HG02798 (cell line): ENCODE data around the gene HSPB6.

Source experiments
- ATAC-seq: cut with Tn5 transposase; IDR thresholded peaks from one replicate; pipeline ENCODE4 v1.9.1; 2021; ENCODE audit warnings: mild to moderate bottlenecking; ENCODE audit not compliant: unreplicated experiment, poor library complexity

Gene HSPB6

DNA sequence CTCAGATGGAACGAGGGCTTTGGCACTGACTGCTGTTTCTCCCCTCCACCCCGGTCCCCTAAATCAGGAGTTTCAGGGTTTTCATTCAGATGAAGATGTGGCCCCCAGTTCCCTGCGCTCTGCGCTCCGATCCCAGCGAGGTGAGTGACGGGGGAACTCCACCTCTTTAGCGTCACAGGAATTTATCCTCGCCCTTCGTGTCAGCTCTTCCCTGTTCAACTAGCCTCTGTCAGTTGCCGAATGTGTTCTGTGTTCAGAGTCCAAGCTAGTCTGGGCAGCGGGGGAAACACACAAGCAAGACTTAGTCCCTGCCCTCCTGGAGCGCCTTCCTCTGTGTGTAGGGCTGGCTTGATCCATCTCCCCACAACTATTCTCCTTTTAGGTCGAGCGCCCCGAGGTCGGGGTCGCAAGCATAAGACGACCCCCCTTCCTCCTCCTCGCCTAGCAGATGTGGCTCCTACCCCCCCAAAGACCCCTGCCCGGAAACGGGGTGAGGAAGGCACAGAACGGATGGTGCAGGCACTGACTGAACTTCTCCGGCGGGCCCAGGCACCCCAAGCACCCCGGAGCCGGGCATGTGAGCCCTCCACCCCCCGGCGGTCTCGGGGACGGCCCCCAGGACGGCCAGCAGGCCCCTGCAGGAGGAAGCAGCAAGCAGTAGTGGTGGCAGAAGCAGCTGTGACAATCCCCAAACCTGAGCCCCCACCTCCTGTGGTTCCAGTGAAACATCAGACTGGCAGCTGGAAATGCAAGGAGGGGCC, 37.2 kb downstream of the HSPB6 start:
- no peak for ATAC-seq

GRCh38 chr19:35718345-35719041, 38.3 kb downstream of the HSPB6 start:
- ATAC-seq = peak; percentile 2

DNA sequence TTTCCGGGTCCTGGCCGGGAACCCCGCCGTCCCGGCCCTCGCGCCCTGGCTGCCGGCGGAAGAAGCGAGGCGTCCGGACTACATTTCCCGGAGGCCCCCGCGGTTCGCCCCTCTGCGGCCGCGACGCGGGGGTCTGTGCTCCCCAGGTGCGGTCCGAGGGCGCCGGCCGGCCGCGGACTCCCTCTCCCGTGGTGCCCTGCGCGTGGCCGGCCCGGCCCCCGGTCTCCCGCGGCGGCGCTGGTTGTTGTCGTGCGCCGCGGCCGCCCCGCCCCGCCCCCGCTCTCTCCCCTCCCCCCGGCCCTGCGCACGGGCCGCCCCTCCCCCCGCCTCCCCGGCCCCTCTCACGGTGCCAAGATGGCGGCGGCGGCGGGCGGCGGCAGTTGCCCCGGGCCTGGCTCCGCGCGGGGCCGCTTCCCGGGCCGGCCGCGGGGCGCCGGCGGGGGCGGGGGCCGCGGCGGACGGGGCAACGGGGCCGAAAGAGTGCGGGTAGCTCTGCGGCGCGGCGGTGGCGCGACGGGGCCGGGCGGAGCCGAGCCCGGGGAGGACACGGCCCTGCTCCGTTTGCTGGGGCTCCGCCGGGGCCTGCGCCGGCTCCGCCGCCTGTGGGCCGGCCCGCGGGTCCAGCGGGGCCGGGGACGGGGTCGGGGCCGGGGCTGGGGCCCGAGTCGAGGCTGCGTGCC, 39.0 kb downstream of the HSPB6 start, which contains the start of gene KMT2B:
Gene KMT2B, plus strand, starts transcription at position 339 of the 680 bp plus-strand sequence. Its CDS starts 16 bp downstream, at position 355.
- peak; percentile 1 for ATAC-seq

- peak; percentile 74 for ATAC-seq
Measured at GRCh38 chr19:35716801-35717664, 39.8 kb downstream of the HSPB6 start.

DNA sequence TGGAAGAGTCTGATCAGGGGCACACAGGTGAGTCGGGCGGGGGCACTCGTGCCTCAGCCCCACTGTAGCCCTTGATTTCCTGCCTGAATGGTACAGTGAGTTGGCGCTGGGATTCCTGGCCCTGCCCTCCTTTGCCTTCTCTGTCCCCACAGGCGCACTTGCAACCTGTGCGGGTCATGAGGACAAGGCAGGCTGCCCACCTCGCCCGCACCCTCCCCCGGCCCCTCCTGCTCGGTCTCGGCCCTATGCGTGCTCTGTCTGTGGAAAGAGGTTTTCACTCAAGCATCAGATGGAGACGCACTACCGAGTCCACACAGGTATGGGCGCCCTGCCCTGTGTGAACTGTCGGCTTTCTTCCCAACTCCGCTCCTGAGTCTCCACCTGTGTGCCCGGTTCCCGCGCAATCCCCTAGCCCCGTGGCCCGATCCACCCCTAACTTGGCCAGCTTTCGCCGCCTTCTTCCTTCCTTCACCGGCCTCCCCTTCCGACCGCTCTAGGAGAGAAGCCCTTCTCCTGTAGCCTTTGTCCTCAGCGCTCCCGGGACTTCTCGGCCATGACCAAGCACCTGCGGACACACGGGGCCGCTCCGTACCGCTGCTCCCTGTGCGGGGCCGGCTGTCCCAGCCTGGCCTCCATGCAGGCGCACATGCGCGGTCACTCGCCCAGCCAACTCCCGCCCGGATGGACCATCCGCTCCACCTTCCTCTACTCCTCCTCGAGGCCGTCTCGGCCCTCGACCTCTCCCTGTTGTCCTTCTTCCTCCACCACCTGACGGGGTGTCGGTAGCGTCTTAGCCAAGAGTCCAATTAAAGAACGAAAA, 40.6 kb downstream of the HSPB6 start:
- peak; percentile 5 for ATAC-seq

DNA sequence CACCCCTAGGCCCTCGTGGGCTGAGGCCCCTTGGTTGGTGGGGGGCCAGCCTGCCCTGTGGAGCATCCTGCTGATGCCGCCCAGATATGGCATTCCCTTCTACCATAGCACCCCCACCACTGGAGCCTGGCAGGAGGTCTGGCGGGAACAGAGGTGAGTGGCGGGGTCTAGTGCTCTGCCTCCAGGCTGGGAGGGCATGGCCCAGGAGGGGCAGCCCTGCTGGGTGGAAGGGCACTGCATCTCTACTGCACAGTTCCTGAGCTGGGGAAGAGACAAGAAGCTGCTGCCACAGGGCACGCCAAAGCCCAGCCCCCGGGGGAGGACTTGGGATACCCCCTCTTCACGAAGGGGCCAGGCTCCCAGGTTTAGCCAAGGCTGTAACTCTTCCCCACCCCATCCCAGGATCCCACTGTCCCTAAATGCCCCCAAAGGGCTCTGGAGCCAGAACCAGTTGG, 41.4 kb downstream of the HSPB6 start:
- ATAC-seq = no peak

- ATAC-seq = no peak
Measured at GRCh38 chr19:35714601-35715354, 42.1 kb downstream of the HSPB6 start.

DNA sequence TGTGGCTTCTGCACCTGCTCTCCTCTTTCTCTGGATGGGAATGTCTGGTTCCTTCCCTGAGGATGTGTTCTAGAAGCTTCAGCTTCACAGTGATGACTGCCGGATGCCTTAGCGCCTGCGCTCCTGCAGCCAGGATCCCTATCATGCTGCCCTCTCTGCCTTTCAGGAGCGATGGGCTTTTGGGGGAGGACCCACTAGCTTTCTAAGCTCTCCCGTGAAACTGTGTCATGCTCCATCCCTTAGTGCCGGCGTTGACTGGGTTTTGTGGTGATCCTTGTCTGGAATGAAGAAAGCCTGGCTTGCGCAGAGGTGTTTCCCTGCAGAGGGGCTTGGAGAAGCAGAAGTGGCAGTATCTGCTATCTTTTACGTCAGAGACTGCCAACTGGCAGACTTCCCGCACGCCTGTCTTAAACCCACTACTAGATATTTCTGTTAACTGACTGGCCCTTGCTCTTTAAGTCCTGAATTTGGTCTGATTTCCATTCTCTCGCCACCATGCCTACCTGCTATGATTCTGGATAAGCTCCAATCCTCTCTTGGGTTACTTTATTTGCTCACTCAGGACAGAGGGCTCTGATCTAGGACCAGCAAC, 42.8 kb downstream of the HSPB6 start:
- no peak for ATAC-seq

DNA sequence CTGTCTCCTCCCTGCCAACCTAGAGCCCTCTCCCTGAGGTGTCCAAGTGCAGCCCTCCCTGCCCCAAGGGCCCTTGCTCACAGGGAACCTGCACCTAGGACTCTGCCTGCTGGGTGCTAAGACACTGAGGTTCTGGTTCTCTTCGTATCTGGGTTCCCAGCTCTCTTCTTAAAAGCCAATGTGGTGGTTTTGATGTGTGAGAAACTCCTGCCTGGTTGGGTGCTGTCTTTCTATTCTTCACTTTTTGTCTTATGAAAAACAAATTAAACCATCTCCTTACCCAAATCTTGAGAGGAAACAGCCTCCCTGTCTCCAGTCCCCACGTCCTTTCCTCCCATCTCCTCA, 43.4 kb downstream of the HSPB6 start:
- ATAC-seq = no peak

DNA sequence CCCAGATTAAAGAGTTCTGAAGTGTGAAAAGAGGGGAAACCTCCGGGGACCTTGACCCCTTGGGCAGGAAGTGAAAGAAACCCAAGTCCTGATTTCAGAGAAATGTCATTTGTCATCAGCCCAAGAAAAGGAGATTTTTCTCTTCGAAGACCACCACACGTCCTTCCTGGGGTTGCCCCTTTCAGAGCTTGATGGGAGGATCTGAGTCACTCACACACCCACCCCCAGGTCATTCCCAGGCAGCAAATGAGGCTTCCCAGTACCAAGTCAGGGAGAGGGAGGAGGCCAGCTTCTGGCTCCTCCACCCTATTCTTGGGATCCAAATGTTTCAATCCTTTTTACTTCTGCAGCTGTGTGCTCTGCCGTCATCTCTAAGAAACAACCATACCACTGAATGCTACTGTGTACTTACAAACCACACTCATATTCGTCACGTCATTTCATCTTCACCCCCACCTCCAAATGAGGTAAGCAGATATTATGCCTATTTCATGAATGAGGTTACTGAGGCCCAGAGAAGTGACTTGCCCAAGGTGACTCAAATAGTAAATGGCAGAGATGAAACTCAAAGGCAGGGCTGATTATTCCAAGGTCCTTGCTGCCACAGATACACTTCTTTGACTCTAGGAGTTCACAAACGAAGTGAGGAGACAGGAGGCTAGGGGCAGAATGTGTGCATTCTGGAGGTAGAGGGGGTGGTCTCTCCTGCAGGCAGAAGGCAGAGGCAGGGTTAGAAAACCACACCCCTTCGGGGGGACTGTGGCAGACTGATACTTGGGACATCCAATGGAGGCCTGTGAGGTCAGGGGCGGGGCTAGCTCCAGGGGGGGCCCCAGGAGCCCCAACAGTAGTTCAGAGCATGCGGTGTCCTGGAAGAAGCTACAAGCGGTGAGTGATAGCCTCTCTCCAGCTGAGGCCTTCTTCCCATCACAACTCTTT, 44.0 kb downstream of the HSPB6 start:
- peak; percentile 14 for ATAC-seq

DNA sequence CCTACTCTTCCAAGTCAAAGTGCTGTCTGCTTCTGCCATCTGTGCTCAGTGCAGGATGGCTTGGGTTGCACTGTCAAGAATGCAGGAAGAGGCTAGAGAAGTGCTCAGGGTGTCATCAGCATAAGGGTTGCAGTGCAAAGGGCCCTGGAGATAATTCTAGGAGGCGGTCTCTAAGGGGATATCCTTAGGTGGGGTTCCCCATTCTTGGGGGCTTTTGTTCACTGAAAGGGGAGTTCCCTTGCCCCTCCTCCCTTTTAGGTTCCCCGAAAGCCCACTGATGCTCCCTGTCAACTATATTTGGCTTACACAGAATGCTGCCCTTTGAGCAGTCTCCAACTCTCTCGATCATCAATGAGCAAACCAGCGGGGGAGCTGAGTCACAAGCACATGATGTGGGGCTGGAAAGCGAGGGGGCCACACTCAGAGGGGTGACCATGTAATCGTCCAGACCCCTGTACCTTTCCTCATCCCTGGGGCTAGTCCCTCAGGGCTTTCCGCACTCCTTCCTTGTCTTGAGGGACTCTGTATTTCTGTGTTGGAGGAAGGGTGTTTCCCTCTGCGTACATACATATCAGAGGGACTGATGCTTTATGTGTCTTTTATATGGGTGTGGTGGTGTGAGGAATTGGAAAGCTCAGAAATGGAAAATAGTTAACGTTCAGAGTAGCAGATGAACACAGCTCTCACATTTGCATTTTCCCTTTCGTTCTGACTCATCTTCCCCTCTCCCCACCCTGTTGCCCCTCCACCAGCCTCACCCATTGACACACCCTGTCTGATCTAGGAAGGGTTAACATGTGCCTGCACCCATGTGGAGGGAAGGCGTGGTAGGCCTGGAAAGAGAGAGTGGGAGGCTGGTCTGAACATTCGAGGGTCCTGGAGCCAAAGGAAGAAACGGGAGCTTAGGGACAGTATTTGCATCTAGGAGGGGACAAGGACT, 45.8 kb downstream of the HSPB6 start:
- peak; percentile 34 for ATAC-seq

GRCh38 chr19:35708391-35708790, 48.4 kb downstream of the HSPB6 start:
- no peak for ATAC-seq
